Testis (tissue), 3 donors: Measurements from ENCODE around the gene EEF1AKMT1. TPM values are rescaled to one million over a fixed set of nuclear protein-coding genes. Genes with fewer than 3 reads are reported as not detected.

ENCODE experiments used
- DNase-seq: peaks from one replicate; pipeline ENCODE4 v3.0.0-alpha.2; 2019
- H3K27ac ChIP-seq, 2 donors: fragments of 200-600 bp; sonication (generic); one replicate each; pipeline ENCODE4 v1.5.1; 2019
- H3K27me3 ChIP-seq: fragments of 200-600 bp; sonication (generic); one replicate; pipeline ENCODE4 v1.5.1; 2019
- H3K36me3 ChIP-seq: fragments of 200-600 bp; sonication (generic); one replicate; pipeline ENCODE4 v1.5.1; 2017; ENCODE audit warnings: low read depth; ENCODE audit errors: missing control alignments
- H3K4me1 ChIP-seq: fragments of 200-600 bp; sonication (generic); one replicate; pipeline ENCODE4 v1.5.1; 2019
- H3K4me3 ChIP-seq, 2 donors: fragments of 200-600 bp; sonication (generic); one replicate each; pipeline ENCODE4 v1.5.1; 2017 to 2019
- H3K9me3 ChIP-seq: fragments of 200-600 bp; sonication (generic); one replicate; pipeline ENCODE4 v1.5.1; 2017
- CTCF ChIP-seq, 3 experiments: fragments of 450-650 bp in 2 of 3; fragments of 200-600 bp in 1 of 3; sonication (generic) in 1 of 3; IDR thresholded peaks; one replicate each; pipeline ENCODE4 v1.5.1; 2016 to 2019; ENCODE audit warnings: antibody characterized with exemption in 3 of 3, mild to moderate bottlenecking in 2 of 3, moderate library complexity in 1 of 3
- POLR2A ChIP-seq: fragments of 450-650 bp; IDR thresholded peaks from one replicate; pipeline ENCODE4 v1.6.1; 2017; ENCODE audit warnings: antibody characterized with exemption, mild to moderate bottlenecking, moderate library complexity
- WGBS, 2 donors: methylation state at CpG; one replicate each; pipeline ENCODE4 v1.1.5; 2018; 5-methylcytosine and 5-hydroxymethylcytosine counted together
- intact Hi-C: fragments of 100-400 bp; cut with DNase I; formaldehyde crosslinking; loops from one replicate; pipeline ENCODE4 v1.15.1; 2023; ENCODE audit warnings: low total_unique reads
- polyA plus RNA-seq: library from polyadenylated mRNA; stranded (reverse); fragments of 350-450 nt; fragmentation: Illumina TruSeq; extraction: RNeasy Lipid Tissue Mini Kit (QIAGEN cat#74804); gene quantifications from one replicate; pipeline ENCODE4 v1.2.3, GENCODE V29; 2014; ENCODE audit warnings: low read depth, low replicate concordance; ENCODE audit not compliant: insufficient read depth
- total RNA-seq, 2 donors: library from RNA; depleted of rRNA; stranded (reverse); fragments of >200 nt; gene quantifications; one replicate each; pipeline ENCODE4 v1.2.3, GENCODE V29; 2016

EEF1AKMT1 gene
- total and polyA plus RNA-seq, 3 donors from 2014 or later: 5.8 to 8.0 (median 7.5) TPM

GRCh38 chr13:20706661-20707060 is 67.1 kb downstream of the EEF1AKMT1 start:
- Histone ChIP-seq H3K36me3 (no peaks in the 10 kb centered on the region), H3K27me3 (no peaks in the 10 kb centered on the region), H3K9me3 (no peaks in the 10 kb centered on the region), H3K27ac (no peak overlapping the region), H3K4me1 (peaks cover 3% of the 10 kb centered on the region), H3K4me3 (no peak overlapping the region)
- TF ChIP-seq CTCF (IDR thresholded peaks at IDR 0.05) (no peak), POLR2A (no peak)
- DNase-seq: no peak
- intact Hi-C loops: no loop called here
- 92 to 98% methylated on average over 4 to 5 of the region's 5 CpGs for WGBS, 2 donors

- intact Hi-C loops: no loop called here
- Histone ChIP-seq H3K4me1 (peaks cover 3% of the 10 kb centered on the region), H3K36me3 (no peaks in the 10 kb centered on the region), H3K4me3 (peak overlapping the region; percentile 39 to 62), H3K27ac (peak overlapping the region in 1 of 2 donors; percentile 66), H3K27me3 (no peaks in the 10 kb centered on the region), H3K9me3 (no peaks in the 10 kb centered on the region)
- DNase-seq: no peak
- TF ChIP-seq CTCF (IDR thresholded peaks at IDR 0.05) (no peak), POLR2A (no peak)
- 18 to 24% methylated on average over 5 to 17 of the region's 20 CpGs for WGBS, 2 donors
Observed at GRCh38 chr13:20704459-20705069, 69.2 kb downstream of the EEF1AKMT1 start.

- no peak for TF ChIP-seq POLR2A
- peak; percentile 34 to 61 (median 36) for TF ChIP-seq CTCF (IDR thresholded peaks at IDR 0.05)
- Histone ChIP-seq H3K4me1 (peaks cover 3% of the 10 kb centered on the region), H3K9me3 (no peaks in the 10 kb centered on the region), H3K27ac (peak overlapping the region in 1 of 2 donors; percentile 66), H3K36me3 (no peaks in the 10 kb centered on the region), H3K27me3 (no peaks in the 10 kb centered on the region), H3K4me3 (peak overlapping the region; percentile 39 to 62)
- WGBS, 2 donors: 0% methylated on average over 22 of the region's 98 CpGs; no CpG with 5 or more reads in 1 of the 2 donors
- DNase-seq: peak; percentile 77
- intact Hi-C loops: no loop called here
Observed at GRCh38 chr13:20703780-20704458, 69.8 kb downstream of the EEF1AKMT1 start.

GRCh38 chr13:20702915-20703779 is 70.6 kb downstream of the EEF1AKMT1 start, which contains the start of gene IL17D:
TSS of gene IL17D (plus strand) at chr13:20703699. CDS start at chr13:20704002, 303 bp downstream.
- no peak for TF ChIP-seq POLR2A
- no peaks in the 10 kb centered on the region for H3K36me3 ChIP-seq
- intact Hi-C loops: no loop called here
- no peaks in the 10 kb centered on the region for H3K27me3 ChIP-seq
- no peak for DNase-seq
- H3K27ac ChIP-seq: peak within 1 kb of the TSS; percentile 72 to 75
- H3K9me3 ChIP-seq: no peaks in the 10 kb centered on the region
- peaks cover 3% of the 10 kb centered on the region for H3K4me1 ChIP-seq
- WGBS, 2 donors: 0 to 1% methylated on average over 19 to 59 of the region's 94 CpGs
- H3K4me3 ChIP-seq: peak within 1 kb of the TSS; percentile 63 to 68

- TF ChIP-seq CTCF (IDR thresholded peaks at IDR 0.05): no peak
- peak overlapping the region in 1 of 2 donors; percentile 75 for H3K27ac ChIP-seq
- H3K4me3 ChIP-seq: peak overlapping the region; percentile 63 to 68
- no peak for DNase-seq
- H3K36me3 ChIP-seq: no peaks in the 10 kb centered on the region
- no peaks in the 10 kb centered on the region for H3K9me3 ChIP-seq
- WGBS, 2 donors: 30 to 41% methylated on average over 9 of the region's 9 CpGs
- H3K4me1 ChIP-seq: peaks cover 3% of the 10 kb centered on the region
- no peaks in the 10 kb centered on the region for H3K27me3 ChIP-seq
- intact Hi-C loops: no loop called here
Observed at GRCh38 chr13:20702530-20702914, 71.2 kb downstream of the EEF1AKMT1 start.
